ENCODE measurements around the gene CFAP100. TPM values are rescaled to one million over a fixed set of nuclear protein-coding genes. Genes with fewer than 3 reads are reported as not detected.

CFAP100 gene
- total and polyA plus RNA-seq, 10 of the 15 experiments (the other 5 are each of a cell fraction or from before 2014, with no cell fraction given) = 0.04 to 0.27 TPM; not detected in 8

- TF ChIP-seq SUPT20H (IDR thresholded peaks at IDR 0.05; ENCODE audit: borderline replicate concordance, control insufficient read depth, low read depth, low read length) (no peak), ZBTB11 (CRISPR knock-in tag; IDR thresholded peaks at IDR 0.05) (no peak), GATAD2B (conservative IDR thresholded peaks at IDR 0.05; ENCODE audit: low read depth) (peak; percentile 71; the same call in 1 of the 2 replicates), HSF1 (IDR thresholded peaks at IDR 0.05; ENCODE audit: low read depth, low read length) (no peak), USF1 (IDR thresholded peaks at IDR 0.05; ENCODE audit: borderline replicate concordance, extremely low read length, insufficient read depth, low read depth, low read length) (no peak), RCOR1 (conservative IDR thresholded peaks at IDR 0.05; ENCODE audit: low read depth, low read length) (no peak), SPI1 (IDR thresholded peaks at IDR 0.05; ENCODE audit: borderline replicate concordance, insufficient read depth, low read depth, low read length) (no peak), RB1 (IDR thresholded peaks at IDR 0.05; ENCODE audit: borderline replicate concordance) (peak; percentile 76; the same call in 1 of the 2 replicates), POU2F2 (IDR thresholded peaks at IDR 0.05; ENCODE audit: borderline replicate concordance, low read depth, low read length) (no peak), CREM (IDR thresholded peaks at IDR 0.05; ENCODE audit: low read depth) (no peak), NR2C2 (IDR thresholded peaks at IDR 0.05; ENCODE audit: borderline replicate concordance, control insufficient read depth, insufficient read length, low read depth) (no peak), KAT2A (conservative IDR thresholded peaks at IDR 0.05; ENCODE audit: control insufficient read depth, low read depth, low read length) (no peak), MXI1 (IDR thresholded peaks at IDR 0.05; ENCODE audit: low read depth, low read length) (no peak), NRF1 (conservative IDR thresholded peaks at IDR 0.05; ENCODE audit: low read depth, low read length) (peak; percentile 42), EED (IDR thresholded peaks at IDR 0.05; ENCODE audit: low read depth) (no peak), TCF3 (IDR thresholded peaks at IDR 0.05; ENCODE audit: borderline replicate concordance, insufficient read depth, low read depth, low read length) (0 out of 2 replicates have a peak, but pooled peaks have one; percentile 33), IRF4 (IDR thresholded peaks at IDR 0.05; ENCODE audit: low read depth, low read length) (no peak), STAT3 (IDR thresholded peaks at IDR 0.05; ENCODE audit: low read depth, low read length) (no peak), CBFB (IDR thresholded peaks at IDR 0.05; ENCODE audit: low read depth) (no peak), E2F8 (IDR thresholded peaks at IDR 0.05; ENCODE audit: low read depth, partially characterized antibody) (no peak)
Observed at GRCh38 chr3:126475413-126476114, 80.9 kb downstream of the CFAP100 start, which contains the start of gene ZXDC (continued).

Measured in GM12878 (cell line).